Hematopoietic multipotent progenitor cell treated with erythropoietin and hydrocortisone succinate and interleukin-3 and kit ligand, for 15 days (in vitro differentiated cells): ENCODE measurements around the gene PTPN22.

Experiments used
- DNase-seq: peaks from one replicate; pipeline ENCODE4 v3.0.0-alpha.2; 2015; ENCODE audit warnings: low spot score

The PTPN22 gene

GRCh38 chr1:113887402-113888175, 16.1 kb upstream of the PTPN22 start, which contains the start of gene BCL2L15:
TSS of gene BCL2L15 (minus strand) at chr1:113887581. CDS start at chr1:113887375, 206 bp downstream.
- DNase-seq = no peak

- DNase-seq = no peak
These were observed 15.2 kb upstream of the PTPN22 start for GRCh38 chr1:113886417-113887401.

- DNase-seq = no peak
These were observed 10.1 kb upstream of the PTPN22 start for GRCh38 chr1:113881661-113882060.

GRCh38 chr1:113879739-113880038, 8.2 kb upstream of the PTPN22 start:
- no peak for DNase-seq

- no peak for DNase-seq
These were observed 4.7 kb upstream of the PTPN22 start for GRCh38 chr1:113876176-113876575.

GRCh38 chr1:113875714-113876113, 4.2 kb upstream of the PTPN22 start:
- DNase-seq = no peak

- peak; percentile 29 for DNase-seq
These were observed 2.7 kb upstream of the PTPN22 start for GRCh38 chr1:113874012-113874879.

- no peak for DNase-seq
These were observed 865 bp upstream of the PTPN22 start for GRCh38 chr1:113872219-113872935.

- DNase-seq = no peak
These were observed 734 bp downstream of the PTPN22 start for GRCh38 chr1:113870778-113871177.

- no peak for DNase-seq
These were observed 3.0 kb downstream of the PTPN22 start for GRCh38 chr1:113868387-113869083.

- no peak for DNase-seq
These were observed 9.9 kb downstream of the PTPN22 start for GRCh38 chr1:113861641-113862040.

GRCh38 chr1:113860891-113861290, 10.6 kb downstream of the PTPN22 start:
- DNase-seq = no peak

GRCh38 chr1:113859478-113860175, 11.9 kb downstream of the PTPN22 start:
- peak; percentile 47 for DNase-seq

GRCh38 chr1:113858982-113859381, 12.5 kb downstream of the PTPN22 start:
- no peak for DNase-seq

- DNase-seq = no peak
These were observed 13.1 kb downstream of the PTPN22 start for GRCh38 chr1:113858418-113858817.

- DNase-seq = no peak
These were observed 13.7 kb downstream of the PTPN22 start for GRCh38 chr1:113857776-113858175.

GRCh38 chr1:113856401-113856790, 15.1 kb downstream of the PTPN22 start:
- DNase-seq = no peak

- no peak for DNase-seq
These were observed 15.7 kb downstream of the PTPN22 start for GRCh38 chr1:113855630-113856400.

GRCh38 chr1:113854234-113854633, 17.3 kb downstream of the PTPN22 start:
- DNase-seq = no peak
